Measurements from ENCODE around the gene ABCD1.
"Not testable (repeated sequence)": the region's sequence is repeated elsewhere in the genome, so short reads cannot be mapped to it uniquely, and the experiment has no call there.

DNA sequence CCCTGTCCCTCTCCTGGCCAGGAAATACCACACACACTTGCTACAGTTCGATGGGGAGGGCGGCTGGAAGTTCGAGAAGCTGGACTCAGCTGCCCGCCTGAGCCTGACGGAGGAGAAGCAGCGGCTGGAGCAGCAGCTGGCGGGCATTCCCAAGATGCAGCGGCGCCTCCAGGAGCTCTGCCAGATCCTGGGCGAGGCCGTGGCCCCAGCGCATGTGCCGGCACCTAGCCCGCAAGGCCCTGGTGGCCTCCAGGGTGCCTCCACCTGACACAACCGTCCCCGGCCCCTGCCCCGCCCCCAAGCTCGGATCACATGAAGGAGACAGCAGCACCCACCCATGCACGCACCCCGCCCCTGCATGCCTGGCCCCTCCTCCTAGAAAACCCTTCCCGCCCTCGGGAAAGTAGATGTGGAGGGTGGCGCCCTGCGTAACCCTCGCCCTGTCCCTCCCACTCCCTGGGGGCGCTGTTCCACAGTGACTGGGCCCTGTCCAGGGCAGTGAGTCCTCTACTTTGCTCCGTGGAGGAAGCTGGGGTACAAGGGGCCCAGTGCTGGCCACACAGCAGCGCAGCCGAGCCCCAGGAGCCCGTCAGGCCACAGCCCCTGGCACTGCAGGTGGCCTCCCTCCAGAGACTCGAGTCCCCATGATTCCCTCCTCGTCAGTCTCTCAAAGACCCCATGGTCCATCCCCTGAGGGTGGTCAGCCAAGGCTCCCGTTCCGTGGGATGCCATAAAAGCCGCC, 19.0 kb downstream of the ABCD1 start:
- not testable (repeated sequence) for TF ChIP-seq ZBTB26 (tag by site-specific recombination; optimal IDR thresholded peaks at IDR 0.05); ZNF792 (tag by site-specific recombination; IDR thresholded peaks at IDR 0.05); ZNF23 (tag by site-specific recombination; IDR thresholded peaks at IDR 0.05; ENCODE audit: borderline replicate concordance); YY1 (tag by site-specific recombination; IDR thresholded peaks at IDR 0.05); ZNF785 (tag by site-specific recombination; IDR thresholded peaks at IDR 0.05); ZNF335 (tag by site-specific recombination; conservative IDR thresholded peaks at IDR 0.05); MYNN (tag by site-specific recombination; IDR thresholded peaks at IDR 0.05; ENCODE audit: borderline replicate concordance); TRIM28 (IDR thresholded peaks at IDR 0.05; ENCODE audit: borderline replicate concordance, low read length)
- TF ChIP-seq, protein P1, sequence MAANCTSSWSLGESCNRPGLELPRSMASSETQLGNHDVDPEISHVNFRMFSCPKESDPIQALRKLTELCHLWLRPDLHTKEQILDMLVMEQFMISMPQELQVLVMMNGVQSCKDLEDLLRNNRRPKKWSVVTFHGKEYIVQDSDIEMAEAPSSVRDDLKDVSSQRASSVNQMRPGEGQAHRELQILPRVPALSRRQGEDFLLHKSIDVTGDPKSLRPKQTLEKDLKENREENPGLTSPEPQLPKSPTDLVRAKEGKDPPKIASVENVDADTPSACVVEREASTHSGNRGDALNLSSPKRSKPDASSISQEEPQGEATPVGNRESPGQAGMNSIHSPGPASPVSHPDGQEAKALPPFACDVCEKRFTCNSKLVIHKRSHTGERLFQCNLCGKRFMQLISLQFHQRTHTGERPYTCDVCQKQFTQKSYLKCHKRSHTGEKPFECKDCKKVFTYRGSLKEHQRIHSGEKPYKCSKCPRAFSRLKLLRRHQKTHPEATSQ (tag by site-specific recombination; IDR thresholded peaks at IDR 0.05) = not testable (repeated sequence)

Data from HEK293 (cell line).